Upper lobe of left lung (tissue), 4 donors: Measurements from ENCODE around the gene DUSP6.

ENCODE experiments used
- POLR2A ChIP-seq, 4 donors: fragments of 450-650 bp; IDR thresholded peaks; one replicate each; pipeline ENCODE4 v1.5.1; 2016 to 2017; ENCODE audit warnings: antibody characterized with exemption in 4 of 4, mild to moderate bottlenecking in 2 of 4
- TF ChIP-seq, protein P1 (sequence below), 6 experiments: fragments of 450-650 bp in 4 of 6; fragments of 200-600 bp in 2 of 6; sonication (generic) in 2 of 6; IDR thresholded peaks; one replicate each; pipeline ENCODE4 v1.5.1; 2016 to 2019; ENCODE audit warnings: antibody characterized with exemption in 6 of 6

DNA sequence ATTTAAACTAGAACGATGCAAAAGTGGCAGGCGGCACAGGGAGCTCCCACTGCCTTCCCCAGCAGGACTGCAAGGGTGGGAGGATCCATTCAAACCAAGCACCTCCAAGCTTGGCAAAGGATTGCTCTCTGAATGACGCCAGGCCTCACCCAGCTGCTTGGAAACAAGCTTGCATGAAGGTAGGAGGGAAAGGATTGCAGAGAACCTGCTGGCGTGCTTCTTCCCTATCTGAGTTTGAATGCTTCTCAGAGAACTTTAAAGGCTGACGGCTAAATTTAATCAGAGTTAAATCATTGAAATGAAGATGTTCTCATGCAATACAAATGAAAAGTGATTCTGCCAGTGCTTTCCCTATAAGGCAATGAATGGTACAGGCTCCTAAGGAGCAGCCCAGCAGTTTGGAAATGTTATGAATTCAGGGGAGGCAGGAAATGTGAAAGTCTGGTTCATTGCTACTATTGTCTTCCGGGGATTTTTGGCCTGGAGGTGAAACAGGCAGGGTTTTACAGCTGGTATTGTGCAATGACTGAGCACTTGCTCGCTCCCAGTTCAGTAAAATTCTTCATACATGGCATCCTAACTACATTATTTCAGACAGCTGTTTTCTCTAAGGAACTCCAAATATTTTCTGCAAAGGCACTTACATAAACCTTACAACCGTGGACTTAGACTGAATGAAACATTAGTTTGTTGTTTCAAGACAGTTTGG lies 31.9 kb upstream of the DUSP6 start:
- no peak for TF ChIP-seq POLR2A (IDR thresholded peaks at IDR 0.05)
- TF ChIP-seq, protein P1, sequence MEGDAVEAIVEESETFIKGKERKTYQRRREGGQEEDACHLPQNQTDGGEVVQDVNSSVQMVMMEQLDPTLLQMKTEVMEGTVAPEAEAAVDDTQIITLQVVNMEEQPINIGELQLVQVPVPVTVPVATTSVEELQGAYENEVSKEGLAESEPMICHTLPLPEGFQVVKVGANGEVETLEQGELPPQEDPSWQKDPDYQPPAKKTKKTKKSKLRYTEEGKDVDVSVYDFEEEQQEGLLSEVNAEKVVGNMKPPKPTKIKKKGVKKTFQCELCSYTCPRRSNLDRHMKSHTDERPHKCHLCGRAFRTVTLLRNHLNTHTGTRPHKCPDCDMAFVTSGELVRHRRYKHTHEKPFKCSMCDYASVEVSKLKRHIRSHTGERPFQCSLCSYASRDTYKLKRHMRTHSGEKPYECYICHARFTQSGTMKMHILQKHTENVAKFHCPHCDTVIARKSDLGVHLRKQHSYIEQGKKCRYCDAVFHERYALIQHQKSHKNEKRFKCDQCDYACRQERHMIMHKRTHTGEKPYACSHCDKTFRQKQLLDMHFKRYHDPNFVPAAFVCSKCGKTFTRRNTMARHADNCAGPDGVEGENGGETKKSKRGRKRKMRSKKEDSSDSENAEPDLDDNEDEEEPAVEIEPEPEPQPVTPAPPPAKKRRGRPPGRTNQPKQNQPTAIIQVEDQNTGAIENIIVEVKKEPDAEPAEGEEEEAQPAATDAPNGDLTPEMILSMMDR (IDR thresholded peaks at IDR 0.05): no peak
